Measurements from ENCODE around the gene PLEKHM2.
A peak's percentile ranks its signal among the peaks of the same experiment; 100 is the strongest.
"Not testable (repeated sequence)": the region's sequence is repeated elsewhere in the genome, so short reads cannot be mapped to it uniquely, and the experiment has no call there.

Gene PLEKHM2

DNA sequence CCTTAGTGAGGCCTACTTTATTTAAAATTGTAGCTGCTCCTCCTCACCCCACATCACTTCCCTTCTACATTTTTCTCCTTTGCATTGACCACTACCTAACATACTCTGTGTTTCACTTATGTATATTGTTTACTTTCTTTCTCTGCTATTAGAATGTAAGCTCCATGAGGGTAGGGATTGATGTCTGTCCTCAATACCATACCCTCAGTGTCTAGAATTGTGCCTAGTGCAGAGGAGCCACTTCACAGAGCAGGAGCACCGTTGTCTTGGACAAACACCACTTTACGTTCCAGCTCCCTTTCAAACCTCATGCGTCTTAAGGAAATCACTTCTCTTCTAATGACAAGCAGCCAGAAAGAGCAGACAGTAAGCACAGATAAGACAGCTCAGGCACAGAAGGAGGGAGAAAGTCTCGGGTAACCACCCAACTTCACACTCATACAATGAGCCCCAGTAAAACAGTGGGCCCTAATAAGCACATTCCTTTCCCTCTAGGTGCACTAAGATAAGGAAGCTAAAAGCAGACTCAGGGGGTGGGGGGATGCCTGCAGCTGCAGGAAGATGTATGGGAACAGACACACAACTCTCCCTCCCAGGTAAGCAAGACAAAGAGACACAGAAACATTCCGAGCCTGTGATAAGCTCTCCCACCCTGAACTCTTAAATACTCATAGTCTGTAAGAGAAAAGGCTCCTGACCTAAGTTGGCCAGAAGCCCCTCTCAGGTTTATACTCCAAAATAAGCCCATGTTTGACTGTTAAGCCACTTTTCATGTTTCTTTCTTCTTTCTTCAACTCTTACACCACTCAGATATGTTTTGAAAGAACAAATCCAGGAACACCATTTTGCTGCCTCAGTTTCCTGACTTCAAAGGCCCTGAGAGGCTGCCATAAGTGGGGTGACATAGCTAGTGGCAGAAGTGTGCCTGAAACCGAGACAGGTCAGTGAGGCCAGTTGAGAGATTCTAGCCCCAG, 7.1 kb upstream of the PLEKHM2 start:
- no peak for DNase-seq (ENCODE audit: low read depth, low spot score)

- DNase-seq (ENCODE audit: low read depth, low spot score) = no peak
These were observed 5.5 kb upstream of the PLEKHM2 start for GRCh38 chr1:15678578-15678977.

GRCh38 chr1:15680131-15680530, 4.0 kb upstream of the PLEKHM2 start:
- DNase-seq (ENCODE audit: low read depth, low spot score) = no peak

GRCh38 chr1:15680561-15681348, 3.4 kb upstream of the PLEKHM2 start:
- no peak for DNase-seq (ENCODE audit: low read depth, low spot score)

DNA sequence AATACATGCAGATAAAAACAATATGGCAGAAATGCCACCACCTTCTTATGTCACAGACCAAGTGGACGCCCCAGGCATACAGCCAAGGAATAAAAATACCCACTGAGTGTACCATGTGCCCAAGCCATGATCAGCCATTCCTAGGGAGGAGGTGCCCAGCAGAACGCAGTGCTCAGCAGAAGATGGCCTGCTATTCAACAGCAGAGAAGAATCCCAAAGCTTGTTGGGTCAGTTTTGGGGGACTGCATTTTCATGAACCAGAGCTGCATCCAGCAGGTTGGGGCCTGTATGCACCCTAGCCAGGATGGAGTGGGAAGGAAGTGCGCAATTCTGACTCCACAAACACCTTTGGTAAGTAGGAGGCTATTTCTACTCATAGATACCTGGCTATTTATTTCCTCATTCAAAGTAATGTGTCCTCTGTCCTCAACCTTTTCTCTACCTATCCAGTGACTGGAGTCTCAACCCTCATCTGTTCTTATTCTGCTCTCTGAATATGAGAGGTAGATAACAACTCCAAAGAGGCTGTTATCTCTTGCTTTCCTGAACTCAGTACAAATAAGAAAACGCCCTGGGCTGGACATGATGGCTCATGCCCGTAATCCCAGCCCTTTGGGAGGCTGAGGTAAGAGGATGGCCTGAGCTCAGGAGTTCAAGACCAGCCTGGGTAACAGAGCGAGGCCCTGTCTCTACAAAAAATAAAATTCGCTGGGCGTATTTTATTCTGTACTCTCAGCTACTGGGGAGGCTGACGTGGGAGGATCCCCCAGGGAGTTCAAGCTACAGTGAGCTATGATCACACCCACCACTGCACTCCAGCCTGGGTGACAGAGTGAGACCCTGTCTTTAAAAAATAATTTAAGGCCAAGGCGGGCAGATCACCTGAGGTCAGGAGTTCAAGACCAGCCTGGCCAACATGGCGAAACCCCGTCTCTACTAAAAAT, 2.5 kb upstream of the PLEKHM2 start:
- no peak for DNase-seq (ENCODE audit: low read depth, low spot score)

- no peak for DNase-seq (ENCODE audit: low read depth, low spot score)
These were observed 1.2 kb upstream of the PLEKHM2 start for GRCh38 chr1:15682936-15683341.

DNA sequence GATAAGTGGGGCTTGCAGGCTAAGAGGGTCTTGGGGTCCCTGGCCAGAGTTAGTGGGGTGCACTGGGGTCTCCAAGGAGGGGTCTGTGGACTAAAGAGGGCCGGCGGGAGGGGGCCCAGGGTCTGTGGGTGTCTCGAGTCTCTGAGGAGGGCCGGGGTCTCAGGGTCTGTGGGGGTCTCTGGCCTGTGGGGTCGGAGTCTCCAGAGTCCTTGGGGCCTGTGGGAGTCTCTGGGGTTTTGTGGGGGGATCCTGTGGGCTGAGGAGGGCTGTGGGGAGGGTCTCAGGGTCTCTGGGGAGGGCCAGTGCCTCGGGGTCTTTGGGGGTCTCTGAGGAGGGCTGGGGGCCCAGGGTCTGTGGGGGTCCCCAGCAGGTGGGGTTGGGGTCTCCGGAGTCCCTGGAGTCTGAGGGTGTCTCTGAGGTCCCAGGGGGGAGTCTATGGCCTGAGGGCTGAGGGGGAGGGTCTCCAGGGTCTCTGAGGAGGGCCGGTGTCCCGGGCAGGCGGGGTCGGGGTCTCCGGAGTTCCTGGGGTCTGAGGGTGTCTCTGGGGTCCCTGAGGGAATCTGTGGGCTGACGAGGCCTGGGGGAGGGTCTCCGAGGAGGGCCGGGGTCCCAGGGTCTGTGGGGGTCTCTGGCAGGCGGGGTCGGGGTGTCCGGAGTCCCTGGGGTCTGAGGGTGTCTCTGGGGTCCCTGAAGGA, 628 bp upstream of the PLEKHM2 start:
- DNase-seq (ENCODE audit: low read depth, low spot score) = no peak

- no peak for DNase-seq (ENCODE audit: low read depth, low spot score)
These were observed 560 bp downstream of the PLEKHM2 start for GRCh38 chr1:15684468-15685291.

GRCh38 chr1:15685820-15686219, 1.7 kb downstream of the PLEKHM2 start:
- DNase-seq (ENCODE audit: low read depth, low spot score) = no peak

- no peak for DNase-seq (ENCODE audit: low read depth, low spot score)
These were observed 3.3 kb downstream of the PLEKHM2 start for GRCh38 chr1:15687446-15687845.

DNA sequence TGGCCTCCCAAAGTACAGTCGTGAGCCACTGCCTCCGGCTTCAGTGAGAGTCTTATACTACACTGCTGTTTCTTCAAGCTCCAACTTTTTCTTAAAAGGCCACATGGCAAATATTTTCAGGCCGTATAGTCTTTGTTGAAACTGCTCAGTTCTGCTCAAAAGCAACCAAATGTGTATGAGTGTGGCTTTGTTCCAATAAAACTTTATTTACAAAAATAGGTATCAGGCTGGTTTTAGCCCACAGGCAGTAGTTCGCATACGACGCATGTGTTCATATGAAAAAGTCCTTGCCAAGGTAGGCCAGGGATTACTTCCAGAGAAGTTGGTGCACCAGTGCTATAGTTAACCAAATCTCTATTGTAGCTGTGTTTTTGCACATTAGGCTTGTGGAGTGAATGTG, 6.2 kb downstream of the PLEKHM2 start:
- DNase-seq (ENCODE audit: low read depth, low spot score) = no peak

- no peak for DNase-seq (ENCODE audit: low read depth, low spot score)
These were observed 7.4 kb downstream of the PLEKHM2 start for GRCh38 chr1:15691434-15692032.

- DNase-seq (ENCODE audit: low read depth, low spot score) = no peak
These were observed 8.1 kb downstream of the PLEKHM2 start for GRCh38 chr1:15692121-15692682.

DNA sequence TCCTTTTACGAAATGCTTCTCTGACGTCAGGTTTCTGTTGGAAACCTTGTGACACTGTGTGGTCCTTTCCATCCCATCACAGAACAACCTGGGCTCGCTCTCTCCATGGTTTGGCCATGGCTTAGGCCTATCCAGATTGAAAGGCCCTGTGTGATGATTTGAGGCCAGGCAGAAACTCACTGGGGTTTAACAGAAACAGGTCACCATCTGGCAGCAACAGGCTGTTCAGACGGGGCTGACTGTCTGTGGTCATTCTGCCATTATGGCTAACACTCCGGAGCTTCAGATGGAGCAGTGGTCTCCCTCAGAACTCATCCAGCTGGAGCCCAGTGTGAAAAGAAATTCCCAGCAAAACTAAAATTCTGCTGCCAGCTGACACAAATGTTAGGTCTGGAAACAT, 9.3 kb downstream of the PLEKHM2 start:
- DNase-seq (ENCODE audit: low read depth, low spot score) = no peak

DNA sequence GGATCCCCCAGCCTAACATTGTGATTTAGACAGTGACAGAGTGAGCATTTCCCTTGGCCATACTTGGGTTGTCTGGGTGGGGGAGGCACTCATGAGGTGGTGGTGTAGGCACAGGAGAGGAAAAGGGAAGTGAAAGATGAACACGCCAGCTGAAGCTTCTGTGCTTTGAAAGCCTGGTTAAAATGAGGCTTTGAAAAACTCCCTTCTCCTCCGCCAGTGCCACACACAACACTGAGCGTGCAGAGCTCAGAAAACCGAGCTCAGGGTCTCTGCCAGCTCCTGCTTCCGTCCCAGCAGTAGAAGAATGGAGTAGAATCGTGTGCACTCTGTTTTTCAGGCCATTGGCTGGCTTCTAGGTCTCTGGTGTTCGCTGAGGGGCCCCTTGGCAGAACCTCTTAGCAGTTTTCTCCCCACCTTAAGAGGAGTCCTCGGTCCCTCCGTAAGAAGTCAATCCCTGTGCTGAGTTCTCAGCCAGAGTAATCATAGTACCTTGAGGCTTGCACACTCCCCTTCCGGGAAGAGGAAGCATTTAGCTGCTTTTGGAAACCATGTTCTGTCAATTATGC, 12.9 kb downstream of the PLEKHM2 start:
- peak; percentile 6 for DNase-seq (ENCODE audit: low read depth, low spot score)

DNA sequence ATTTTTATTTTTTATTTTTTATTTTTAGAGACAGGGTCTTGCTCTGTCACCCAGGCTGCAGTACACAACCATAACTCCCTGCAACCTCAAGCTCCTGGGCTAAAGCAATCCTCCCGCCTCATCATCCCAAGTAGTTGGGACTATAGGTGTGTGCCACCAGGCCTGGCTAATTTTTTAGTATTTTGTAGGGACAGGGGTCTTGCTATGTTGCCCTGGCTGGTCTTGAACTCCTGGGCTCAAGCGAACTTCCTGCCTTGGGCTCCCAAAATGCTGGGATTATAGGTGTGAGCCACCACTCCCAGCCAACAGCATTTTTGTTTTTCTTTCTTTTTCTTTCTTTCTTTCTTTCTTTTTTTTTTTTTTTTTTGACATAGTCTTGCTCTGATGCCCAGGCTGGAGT, 14.1 kb downstream of the PLEKHM2 start:
- no peak for DNase-seq (ENCODE audit: low read depth, low spot score)

DNA sequence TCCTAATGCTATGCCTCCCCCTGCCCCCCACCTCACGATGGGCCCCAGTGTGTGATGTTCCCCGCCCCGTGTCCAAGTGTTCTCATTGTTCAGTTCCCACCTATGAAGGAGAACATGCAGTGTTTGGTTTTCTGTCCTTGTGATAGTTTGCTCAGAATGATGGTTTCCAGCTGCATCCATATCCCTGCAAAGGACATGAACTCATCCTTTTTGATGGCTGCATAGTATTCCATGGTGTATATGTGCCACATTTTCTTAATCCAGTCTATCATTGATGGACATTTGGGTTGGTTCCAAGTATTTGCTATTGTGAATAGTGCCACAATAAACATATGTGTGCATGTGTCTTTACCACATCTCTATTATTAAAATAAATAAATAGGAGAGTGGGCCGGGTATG, 15.2 kb downstream of the PLEKHM2 start:
- DNase-seq (ENCODE audit: low read depth, low spot score) = not testable (repeated sequence)

DNA sequence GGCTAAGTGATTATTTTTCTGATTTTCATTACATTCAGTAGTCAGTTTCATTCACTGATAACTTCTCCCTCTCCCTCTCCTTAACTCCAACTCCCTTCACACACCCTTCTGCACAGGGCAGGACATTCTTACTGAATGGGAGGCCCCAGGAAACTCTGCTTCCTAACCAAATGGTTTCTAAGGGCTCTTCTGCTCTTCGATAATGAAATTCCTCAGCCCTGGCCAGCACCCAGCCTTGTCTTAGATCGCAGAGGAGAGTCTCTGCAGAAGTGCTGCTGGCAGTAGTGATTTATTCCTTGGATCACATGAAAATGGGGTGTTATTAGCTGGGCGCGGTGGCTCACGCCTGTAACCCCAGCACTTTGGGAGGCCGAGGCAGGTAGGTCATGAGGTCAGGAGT, 16.4 kb downstream of the PLEKHM2 start:
- DNase-seq (ENCODE audit: low read depth, low spot score) = no peak

DNA sequence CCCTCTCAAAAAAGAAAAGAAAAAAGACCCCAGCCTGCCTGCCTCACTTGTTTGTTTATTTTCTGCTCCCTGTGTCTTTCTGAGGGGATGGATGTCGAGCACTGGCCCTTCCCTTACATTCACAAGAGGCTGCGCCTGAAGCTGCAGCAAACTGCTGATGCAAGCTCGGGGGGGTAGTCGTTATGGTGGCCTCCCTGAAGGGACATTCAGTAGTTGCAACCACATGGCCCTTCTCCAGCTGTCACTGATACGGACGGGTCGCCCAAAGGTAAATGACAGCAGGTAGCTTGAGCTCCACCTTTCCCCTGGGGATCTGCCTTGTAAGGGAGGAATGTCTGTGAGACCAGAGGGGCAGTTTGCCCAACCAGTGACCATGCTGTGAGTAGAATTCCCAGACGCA, 17.7 kb downstream of the PLEKHM2 start:
- DNase-seq (ENCODE audit: low read depth, low spot score) = no peak

Measured in activated CD4-positive, CD25-positive, alpha-beta regulatory T cell treated with anti-CD3 and anti-CD28 coated beads, Interleukin-2, amount 50 U/mL, for 16 hours (primary cell).